Amniotic stem cell (primary cell): ENCODE data around the gene C21orf58.

Experiments used
- DNase-seq: peaks from one replicate; lab custom pipeline; 2025; lab: John Stamatoyannopoulos, UW

Gene C21orf58

GRCh38 chr21:46255166-46255565 is 68.5 kb downstream of the C21orf58 start:
- no peak for DNase-seq

- DNase-seq = no peak
Observed at GRCh38 chr21:46254208-46254975, 69.3 kb downstream of the C21orf58 start.

GRCh38 chr21:46253610-46254124 is 70.0 kb downstream of the C21orf58 start:
- no peak for DNase-seq

- DNase-seq = no peak
Observed at GRCh38 chr21:46252840-46253239, 70.8 kb downstream of the C21orf58 start.
